Neutrophil (primary cell): ENCODE results near the gene TP63.

Experiments used
- H3K27ac ChIP-seq: fragments of 200-600 bp; sonication (generic); 2 replicates; pipeline ENCODE4 v1.5.1; 2016; ENCODE audit warnings: mild to moderate bottlenecking, moderate library complexity
- H3K27me3 ChIP-seq: fragments of 200-600 bp; sonication (generic); 2 replicates; pipeline ENCODE4 v1.6.0; 2016; ENCODE audit warnings: mild to moderate bottlenecking
- H3K36me3 ChIP-seq: fragments of 200-600 bp; sonication (generic); 2 replicates; pipeline ENCODE4 v1.5.1; 2017
- H3K4me1 ChIP-seq, 2 experiments: fragments of 200-600 bp in 1 of 2; sonication (generic) in 1 of 2; 1 replicate in 1 of 2; 2 replicates in 1 of 2; pipeline versions ENCODE4 v1.5.1 to v1.6.1; 2013 to 2016; ENCODE audit warnings: low read depth in 1 of 2, low read length in 1 of 2, mild to moderate bottlenecking in 1 of 2, moderate library complexity in 1 of 2; ENCODE audit not compliant: control insufficient read depth in 1 of 2, insufficient read depth in 1 of 2
- H3K4me3 ChIP-seq, 2 experiments: fragments of 200-600 bp in 1 of 2; sonication (generic) in 1 of 2; 1 replicate in 1 of 2; 2 replicates in 1 of 2; pipeline ENCODE4 v1.5.1; 2013 to 2016; ENCODE audit warnings: low read depth in 1 of 2, low read length in 1 of 2, mild to moderate bottlenecking in 1 of 2, moderate library complexity in 1 of 2
- H3K9me3 ChIP-seq: fragments of 200-600 bp; sonication (generic); 2 replicates; pipeline ENCODE4 v1.5.1; 2016
- TF ChIP-seq, protein P1 (sequence below): fragments of 200-600 bp; sonication (generic); IDR thresholded peaks from 2 replicates; pipeline ENCODE4 v1.5.1; 2016; ENCODE audit warnings: antibody characterized with exemption

TP63 gene

DNA sequence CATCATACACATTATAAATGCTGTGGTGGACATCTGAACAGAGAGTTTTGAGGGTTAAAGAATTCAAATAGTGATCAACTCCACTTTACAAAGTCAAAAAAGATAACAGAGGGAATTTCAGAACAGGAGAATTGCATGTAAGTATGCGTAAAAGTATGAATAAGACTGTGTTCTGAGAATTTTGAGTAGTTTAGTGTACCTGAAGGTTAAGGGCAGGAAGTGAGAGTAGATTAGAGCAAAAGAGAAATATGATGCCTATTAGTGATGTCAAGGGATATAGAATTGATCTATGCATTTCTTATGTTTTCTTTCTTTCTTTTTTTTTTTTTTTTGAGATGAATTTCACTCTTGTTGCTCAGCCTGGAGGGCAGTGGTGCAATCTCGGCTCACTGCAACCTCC lies 53.1 kb downstream of the TP63 start:
- TF ChIP-seq, protein P1, sequence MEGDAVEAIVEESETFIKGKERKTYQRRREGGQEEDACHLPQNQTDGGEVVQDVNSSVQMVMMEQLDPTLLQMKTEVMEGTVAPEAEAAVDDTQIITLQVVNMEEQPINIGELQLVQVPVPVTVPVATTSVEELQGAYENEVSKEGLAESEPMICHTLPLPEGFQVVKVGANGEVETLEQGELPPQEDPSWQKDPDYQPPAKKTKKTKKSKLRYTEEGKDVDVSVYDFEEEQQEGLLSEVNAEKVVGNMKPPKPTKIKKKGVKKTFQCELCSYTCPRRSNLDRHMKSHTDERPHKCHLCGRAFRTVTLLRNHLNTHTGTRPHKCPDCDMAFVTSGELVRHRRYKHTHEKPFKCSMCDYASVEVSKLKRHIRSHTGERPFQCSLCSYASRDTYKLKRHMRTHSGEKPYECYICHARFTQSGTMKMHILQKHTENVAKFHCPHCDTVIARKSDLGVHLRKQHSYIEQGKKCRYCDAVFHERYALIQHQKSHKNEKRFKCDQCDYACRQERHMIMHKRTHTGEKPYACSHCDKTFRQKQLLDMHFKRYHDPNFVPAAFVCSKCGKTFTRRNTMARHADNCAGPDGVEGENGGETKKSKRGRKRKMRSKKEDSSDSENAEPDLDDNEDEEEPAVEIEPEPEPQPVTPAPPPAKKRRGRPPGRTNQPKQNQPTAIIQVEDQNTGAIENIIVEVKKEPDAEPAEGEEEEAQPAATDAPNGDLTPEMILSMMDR: no peak
- H3K4me3 ChIP-seq: no peak overlapping the region
- no peak overlapping the region for H3K27ac ChIP-seq
- H3K9me3 ChIP-seq: no peaks in the 10 kb centered on the region
- no peaks in the 10 kb centered on the region for H3K36me3 ChIP-seq
- no peaks in the 10 kb centered on the region for H3K27me3 ChIP-seq
- no peaks in the 10 kb centered on the region for H3K4me1 ChIP-seq

DNA sequence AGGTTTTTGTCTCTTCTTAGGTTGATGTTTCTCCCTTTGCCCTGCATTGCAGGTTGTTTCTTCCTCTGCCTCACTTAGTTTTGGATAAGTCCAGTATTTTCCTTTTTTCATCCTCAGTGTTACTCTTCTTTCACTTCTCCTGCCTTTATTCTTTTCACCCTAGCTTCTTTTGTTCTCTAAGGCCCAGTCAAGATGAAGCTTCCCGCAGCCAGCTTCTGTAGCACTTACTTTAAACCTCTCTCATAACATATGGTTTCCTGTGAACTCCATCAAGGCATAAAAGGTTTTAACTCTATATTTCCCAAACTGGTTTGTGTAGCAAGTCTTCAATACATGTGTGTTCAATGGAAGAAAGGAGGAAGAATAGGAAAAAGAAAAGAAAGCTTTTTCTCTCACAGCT lies 54.1 kb downstream of the TP63 start:
- Histone ChIP-seq H3K4me1 (peaks cover under 1 to 2% of the 10 kb centered on the region in 2 experiments), H3K4me3 (no peak overlapping the region), H3K9me3 (no peaks in the 10 kb centered on the region), H3K36me3 (no peaks in the 10 kb centered on the region), H3K27me3 (no peaks in the 10 kb centered on the region), H3K27ac (no peak overlapping the region)
- TF ChIP-seq, protein P1: no peak

DNA sequence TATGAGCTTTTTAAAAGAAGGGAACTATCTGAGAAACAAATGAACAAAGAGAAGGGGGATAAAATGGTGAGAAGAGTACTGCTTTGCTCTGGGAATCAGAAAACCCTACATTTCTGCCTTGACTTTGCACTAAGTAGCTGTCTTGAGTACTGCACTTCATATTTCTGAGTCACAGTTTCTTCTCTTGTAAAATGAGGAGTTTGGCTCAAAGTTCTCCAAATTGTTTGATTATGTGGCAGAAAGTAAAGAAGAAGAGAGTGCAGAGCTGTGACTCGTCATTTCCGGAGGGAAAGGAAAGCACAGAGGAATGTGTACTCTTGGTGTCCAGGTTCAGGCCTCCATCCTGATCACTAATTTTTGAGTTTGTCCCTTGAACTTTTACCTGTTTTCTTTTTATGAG lies 54.7 kb downstream of the TP63 start:
- TF ChIP-seq, protein P1: no peak
- H3K27ac ChIP-seq: no peak overlapping the region
- H3K36me3 ChIP-seq: no peaks in the 10 kb centered on the region
- H3K4me1 ChIP-seq: peaks cover 6 to 8% of the 10 kb centered on the region in 2 experiments
- H3K9me3 ChIP-seq: no peaks in the 10 kb centered on the region
- H3K4me3 ChIP-seq: no peak overlapping the region
- no peaks in the 10 kb centered on the region for H3K27me3 ChIP-seq

DNA sequence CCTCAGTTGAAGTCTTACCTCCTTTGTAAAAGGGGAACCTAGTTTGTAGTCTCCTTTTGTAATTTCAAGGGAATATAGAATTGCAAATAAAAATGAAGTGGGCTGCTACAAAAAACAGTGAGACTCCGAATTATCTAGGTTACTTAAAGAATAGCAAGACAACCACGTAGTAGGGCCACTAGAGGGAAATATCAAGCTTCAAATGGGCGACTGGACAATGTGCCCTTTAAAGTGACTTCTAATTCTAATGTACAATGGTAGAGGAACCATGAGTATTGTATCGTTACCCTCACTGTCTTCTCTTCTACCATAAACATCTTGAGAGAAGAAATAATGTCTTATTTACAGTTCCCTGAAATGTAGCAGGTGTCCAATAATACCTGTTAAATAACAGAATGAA lies 56.3 kb downstream of the TP63 start:
- no peaks in the 10 kb centered on the region for H3K9me3 ChIP-seq
- no peaks in the 10 kb centered on the region for H3K36me3 ChIP-seq
- no peak overlapping the region for H3K27ac ChIP-seq
- TF ChIP-seq, protein P1: no peak
- no peaks in the 10 kb centered on the region for H3K27me3 ChIP-seq
- H3K4me1 ChIP-seq: peaks cover 15 to 20% of the 10 kb centered on the region in 2 experiments
- no peak overlapping the region for H3K4me3 ChIP-seq

DNA sequence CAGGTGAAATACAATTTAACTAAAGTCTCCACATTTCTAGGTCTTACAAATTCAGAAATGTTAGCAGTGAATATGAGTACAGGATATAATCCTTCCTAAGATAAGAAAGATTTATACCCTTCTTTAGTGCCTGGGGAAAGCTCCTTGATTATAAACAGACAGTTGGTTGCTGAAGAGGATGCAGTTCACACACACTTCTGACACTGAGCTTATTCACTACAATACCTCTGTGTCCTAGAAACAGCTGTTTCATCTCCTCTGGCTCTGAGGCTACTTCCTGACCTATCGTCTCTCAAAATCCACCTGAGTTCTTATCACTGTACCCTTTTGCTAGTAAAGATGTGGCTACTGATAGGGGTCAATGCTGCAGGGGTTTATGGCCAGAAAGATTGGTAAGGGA lies 57.1 kb downstream of the TP63 start:
- Histone ChIP-seq H3K4me3 (no peak overlapping the region), H3K36me3 (no peaks in the 10 kb centered on the region), H3K27me3 (no peaks in the 10 kb centered on the region), H3K9me3 (no peaks in the 10 kb centered on the region), H3K4me1 (peaks cover 15 to 20% of the 10 kb centered on the region in 2 experiments), H3K27ac (no peak overlapping the region)
- TF ChIP-seq, protein P1: no peak

DNA sequence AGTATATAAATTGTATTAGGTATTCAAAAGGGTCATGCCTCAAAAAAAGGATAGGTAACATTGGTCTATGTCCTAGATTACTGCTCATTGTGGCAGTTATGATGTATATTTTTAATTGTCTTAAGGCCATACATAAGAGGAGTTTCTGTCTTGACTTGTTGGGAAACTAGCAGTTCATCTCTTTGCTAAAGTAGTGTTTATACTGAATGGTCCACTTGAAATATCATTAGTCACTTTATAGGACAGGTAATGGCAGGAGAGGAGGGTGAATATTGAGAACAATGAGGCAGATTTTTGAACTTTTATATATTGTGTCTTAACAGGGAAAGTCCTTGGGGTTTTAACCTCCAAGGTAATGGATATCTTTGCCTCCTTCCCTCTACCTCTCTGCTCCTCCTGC lies 58.4 kb downstream of the TP63 start:
- H3K9me3 ChIP-seq: no peaks in the 10 kb centered on the region
- H3K27ac ChIP-seq: no peak overlapping the region
- H3K36me3 ChIP-seq: no peaks in the 10 kb centered on the region
- peaks cover 15 to 20% of the 10 kb centered on the region in 2 experiments for H3K4me1 ChIP-seq
- H3K27me3 ChIP-seq: no peaks in the 10 kb centered on the region
- TF ChIP-seq, protein P1: no peak
- H3K4me3 ChIP-seq: no peak overlapping the region
